ENCODE results near the gene ITFG1.

ITFG1 gene

DNA sequence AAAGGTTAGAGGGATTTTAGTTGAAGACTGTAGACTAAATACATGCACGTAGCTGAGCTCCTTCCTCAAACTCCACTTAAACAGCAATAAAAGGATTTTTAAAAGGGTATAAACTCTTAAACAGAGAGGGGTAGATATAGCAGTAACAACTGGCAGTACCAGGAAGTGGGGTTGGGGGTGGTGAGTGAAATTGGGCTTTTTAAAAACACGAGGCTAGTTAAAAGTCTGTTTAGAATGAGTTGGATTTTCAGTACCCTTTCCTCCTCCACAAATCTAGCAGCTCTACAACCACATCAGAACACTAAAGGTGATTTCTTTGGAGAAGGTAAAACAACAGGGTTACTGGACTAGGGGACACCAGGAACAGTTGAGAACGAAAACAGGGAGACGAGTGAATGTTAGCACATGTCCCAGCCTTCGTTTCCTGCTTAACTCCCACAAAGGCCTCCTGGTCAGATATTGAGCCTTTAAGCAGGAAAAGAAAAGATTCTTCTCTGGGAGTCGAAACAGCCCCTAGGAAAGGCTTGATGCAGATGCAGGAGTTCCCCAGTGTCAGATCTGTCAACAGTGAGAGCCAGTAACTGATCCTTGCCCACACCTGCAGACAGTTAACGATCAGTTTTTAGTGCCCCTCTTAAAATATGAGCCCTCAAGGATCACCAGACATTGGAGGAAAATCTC lies 331.0 kb downstream of the ITFG1 start:
- no peak for DNase-seq (ENCODE audit: extremely low read depth in 1 of 2, low read depth in 1 of 2)

DNA sequence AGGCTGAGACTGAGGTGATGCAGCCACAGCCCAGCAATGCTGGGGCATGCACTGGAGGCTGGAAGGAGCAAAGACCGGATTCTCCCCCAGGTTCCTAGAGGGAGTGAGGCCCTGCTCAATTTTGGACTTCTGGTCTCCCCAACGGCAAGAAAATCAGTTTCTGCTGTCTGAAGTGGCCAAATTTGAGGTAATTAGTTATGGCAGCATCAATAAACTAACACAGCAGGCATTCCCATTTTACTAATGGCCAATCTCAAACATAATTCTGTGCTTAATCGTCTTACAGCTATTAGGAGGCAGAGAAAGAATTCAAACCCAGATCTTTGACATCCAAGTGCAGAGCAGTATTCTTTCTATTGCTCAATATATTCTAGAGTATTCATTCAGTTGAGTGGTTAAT lies 333.3 kb downstream of the ITFG1 start:
- no peak for DNase-seq (ENCODE audit: extremely low read depth in 1 of 2, low read depth in 1 of 2)

DNA sequence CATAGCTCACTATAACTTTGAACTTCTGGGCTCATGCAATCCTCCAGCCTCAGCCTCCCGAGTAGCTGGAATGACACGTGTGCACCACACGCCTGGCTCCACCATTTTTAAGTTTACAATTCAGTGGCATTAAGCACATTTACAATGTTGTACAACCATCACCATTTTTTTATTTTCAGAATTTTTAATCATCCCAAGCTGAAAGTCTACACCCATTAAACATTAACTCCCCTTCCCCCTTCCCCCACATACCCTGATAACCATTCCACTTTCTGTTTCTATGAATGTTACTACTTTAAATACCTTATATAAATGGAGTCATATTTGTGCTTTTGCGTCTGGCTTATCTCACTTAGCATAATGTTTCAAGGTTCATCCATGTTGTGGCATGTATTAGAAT lies 335.1 kb downstream of the ITFG1 start:
- no peak for DNase-seq (ENCODE audit: extremely low read depth in 1 of 2, low read depth in 1 of 2)

DNA sequence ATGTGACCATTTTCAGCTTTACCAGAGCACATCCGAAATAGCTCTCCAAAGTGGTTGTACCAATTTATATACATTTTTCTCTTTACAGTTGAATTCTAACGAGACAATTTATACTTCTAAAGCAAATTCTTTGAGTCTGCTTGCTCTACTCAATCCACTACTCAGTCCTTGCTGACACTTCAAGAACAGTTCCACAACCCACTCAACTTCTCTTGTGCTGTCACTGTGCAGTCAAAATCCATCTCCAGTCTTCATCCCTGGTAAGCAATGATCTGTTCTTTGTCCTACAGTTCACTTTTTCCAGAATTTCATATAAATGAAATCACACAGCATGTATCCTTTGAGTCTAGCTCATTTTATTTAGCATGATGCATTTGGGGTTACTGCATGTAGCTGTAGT lies 347.7 kb downstream of the ITFG1 start:
- DNase-seq (ENCODE audit: extremely low read depth in 1 of 2, low read depth in 1 of 2), result no peak

DNA sequence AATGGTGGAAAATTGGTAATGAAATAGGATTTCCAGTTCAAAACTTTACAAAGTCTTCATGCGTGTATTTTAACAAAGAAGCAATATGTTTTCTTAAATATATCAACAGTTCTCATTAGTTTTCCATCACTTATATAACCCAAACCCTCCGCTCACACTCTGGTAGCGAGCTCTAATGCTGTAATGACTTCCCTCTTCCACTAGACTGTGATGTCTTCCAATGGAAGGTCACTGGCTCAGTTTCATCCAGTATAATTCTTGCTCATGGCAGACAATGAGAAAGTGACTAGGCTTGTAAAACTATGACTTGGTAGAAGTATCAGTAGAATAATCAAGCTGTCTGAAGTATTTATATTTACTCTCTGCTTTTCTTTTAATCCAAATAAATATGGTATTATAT lies 349.9 kb downstream of the ITFG1 start:
- no peak for DNase-seq (ENCODE audit: extremely low read depth in 1 of 2, low read depth in 1 of 2)

DNA sequence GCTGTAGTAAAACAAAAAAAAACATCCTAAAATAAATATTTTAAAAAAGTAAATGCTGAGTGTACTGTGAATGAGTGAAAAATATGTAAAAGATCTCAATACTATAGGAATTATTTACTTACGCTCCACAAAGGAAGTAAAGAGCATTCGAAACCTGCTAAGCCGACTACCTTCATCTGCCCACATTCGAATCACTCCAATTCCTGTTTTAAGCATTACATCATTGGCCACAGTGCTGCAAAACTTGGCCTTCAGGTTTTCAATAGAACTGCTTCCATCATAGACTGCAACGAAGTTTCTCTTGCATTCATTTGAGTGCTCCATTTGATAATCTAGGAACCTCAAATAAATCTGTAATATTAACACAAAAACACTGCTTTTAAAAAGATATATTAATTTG lies 351.5 kb downstream of the ITFG1 start:
- no peak for DNase-seq (ENCODE audit: extremely low read depth in 1 of 2, low read depth in 1 of 2)

Data from stimulated activated CD8-positive, alpha-beta memory T cell treated with anti-CD3 and anti-CD28 coated beads, Interleukin-7, amount 100 ng/mL, for 48 hours (primary cell).